HG02763 (cell line): ENCODE results near the gene IL32.
"Not testable (repeated sequence)": the region's sequence is repeated elsewhere in the genome, so short reads cannot be mapped to it uniquely, and the experiment has no call there.

Experiments used
- ATAC-seq: cut with Tn5 transposase; IDR thresholded peaks from one replicate; pipeline ENCODE4 v1.9.1; 2021; ENCODE audit warnings: mild to moderate bottlenecking, moderate library complexity; ENCODE audit not compliant: unreplicated experiment

IL32 gene

GRCh38 chr16:3069146-3069545 lies 3.7 kb downstream of the IL32 start:
- ATAC-seq = not testable (repeated sequence)

- ATAC-seq = no peak
These were observed 5.2 kb downstream of the IL32 start for GRCh38 chr16:3070608-3071111.

GRCh38 chr16:3071655-3072054 lies 6.2 kb downstream of the IL32 start:
- no peak for ATAC-seq

GRCh38 chr16:3072148-3072547 lies 6.7 kb downstream of the IL32 start:
- ATAC-seq = not testable (repeated sequence)

- ATAC-seq = not testable (repeated sequence)
These were observed 7.3 kb downstream of the IL32 start for GRCh38 chr16:3072576-3073263.

- ATAC-seq = no peak
These were observed 8.0 kb downstream of the IL32 start for GRCh38 chr16:3073448-3073847.

- no peak for ATAC-seq
These were observed 9.6 kb downstream of the IL32 start for GRCh38 chr16:3074860-3075522.

- ATAC-seq = no peak
These were observed 10.1 kb downstream of the IL32 start for GRCh38 chr16:3075523-3075915.

GRCh38 chr16:3075946-3076345 lies 10.5 kb downstream of the IL32 start:
- not testable (repeated sequence) for ATAC-seq

GRCh38 chr16:3076577-3076976 lies 11.1 kb downstream of the IL32 start:
- no peak for ATAC-seq

- no peak for ATAC-seq
These were observed 14.6 kb downstream of the IL32 start for GRCh38 chr16:3080024-3080423.

GRCh38 chr16:3081957-3082356 lies 16.5 kb downstream of the IL32 start:
- ATAC-seq = not testable (repeated sequence)

- ATAC-seq = not testable (repeated sequence)
These were observed 18.0 kb downstream of the IL32 start for GRCh38 chr16:3083408-3083807.

- ATAC-seq = no peak
These were observed 19.1 kb downstream of the IL32 start for GRCh38 chr16:3084491-3084890.

GRCh38 chr16:3084969-3085670 lies 19.7 kb downstream of the IL32 start:
- ATAC-seq = no peak

GRCh38 chr16:3085868-3086595 lies 20.6 kb downstream of the IL32 start:
- ATAC-seq = no peak

- ATAC-seq = no peak
These were observed 21.3 kb downstream of the IL32 start for GRCh38 chr16:3086596-3087242.

- no peak for ATAC-seq
These were observed 22.1 kb downstream of the IL32 start for GRCh38 chr16:3087243-3088235.

GRCh38 chr16:3088450-3088849 lies 23.0 kb downstream of the IL32 start:
- ATAC-seq = no peak
